A673 (cell line): ENCODE data around the gene RGS6. TPM values are rescaled to one million over a fixed set of nuclear protein-coding genes. Genes with fewer than 3 reads are reported as not detected.

Experiments used
- BruUV-seq: library from RNA; stranded (reverse); fragments of 400-500 nt; replicated peaks from 2 replicates; lab custom pipeline; 2021; lab: Mats Ljungman, UMichigan
- CTCF ChIA-PET: fragments of 300-600 bp; sonication (Branson Sonifier 250); formaldehyde crosslinking; loops from one replicate; lab custom pipeline; 2022; ENCODE audit warnings: antibody characterized with exemption; lab: Charles Lee
- POLR2A ChIA-PET: fragments of 300-600 bp; sonication (Branson Sonifier 250); formaldehyde crosslinking; loops from one replicate; lab custom pipeline; 2022; ENCODE audit warnings: antibody characterized with exemption; ENCODE audit not compliant: low non-redundant PET; lab: Charles Lee
- DNase-seq: peaks from one replicate; pipeline ENCODE4 v3.0.0-alpha.2; 2015; ENCODE audit warnings: low spot score
- H3K27ac ChIP-seq: fragments of 200-600 bp; sonication (generic); 2 replicates; pipeline ENCODE4 v1.5.1; 2016; ENCODE audit warnings: mixed run types, low read depth, mild to moderate bottlenecking, mixed read lengths, antibody characterized with exemption, low read length; ENCODE audit not compliant: poor library complexity, severe bottlenecking
- H3K27me3 ChIP-seq: fragments of 200-600 bp; sonication (generic); replicated peaks from 2 replicates; pipeline ENCODE4 v1.6.1; 2017; ENCODE audit warnings: mixed run types, low read depth, mild to moderate bottlenecking, mixed read lengths, antibody characterized with exemption, low read length; ENCODE audit not compliant: insufficient read depth, poor library complexity
- H3K36me3 ChIP-seq: fragments of 200-600 bp; sonication (generic); 2 replicates; pipeline ENCODE4 v1.6.1; 2016; ENCODE audit warnings: mixed run types, mild to moderate bottlenecking, mixed read lengths, antibody characterized with exemption, low read length; ENCODE audit not compliant: insufficient read depth, poor library complexity, severe bottlenecking
- H3K4me1 ChIP-seq: fragments of 200-600 bp; sonication (generic); 2 replicates; pipeline ENCODE4 v1.6.1; 2017; ENCODE audit warnings: mixed run types, mild to moderate bottlenecking, mixed read lengths, antibody characterized with exemption, low read length; ENCODE audit not compliant: insufficient read depth, poor library complexity, severe bottlenecking
- H3K4me3 ChIP-seq: fragments of 200-600 bp; sonication (generic); 2 replicates; pipeline ENCODE4 v1.5.1; 2016; ENCODE audit warnings: low read depth, mixed run types, mild to moderate bottlenecking, mixed read lengths, low read length; ENCODE audit not compliant: poor library complexity, severe bottlenecking
- H3K9me3 ChIP-seq: fragments of 200-600 bp; sonication (generic); 2 replicates; pipeline ENCODE4 v1.6.1; 2016; ENCODE audit warnings: mixed run types, low read depth, mild to moderate bottlenecking, mixed read lengths, antibody characterized with exemption, low read length; ENCODE audit not compliant: poor library complexity, severe bottlenecking
- EZH2 ChIP-seq: fragments of 200-600 bp; sonication (generic); IDR thresholded peaks from 2 replicates; pipeline ENCODE4 v1.6.1; 2017; ENCODE audit warnings: borderline replicate concordance, low read depth, mild to moderate bottlenecking, mixed read lengths, antibody characterized with exemption, low read length; ENCODE audit not compliant: poor library complexity, severe bottlenecking
- intact Hi-C: fragments of 100-400 bp; cut with micrococcal nuclease; formaldehyde crosslinking; loops from one replicate; pipeline ENCODE4 v1.10.0; 2022; ENCODE audit not compliant: unreplicated experiment
- total RNA-seq: library from RNA; stranded (reverse); gene quantifications from 2 replicates; pipeline ENCODE4 v1.2.3, GENCODE V29; 2021
- TF ChIP-seq, protein P1 (sequence below): fragments of 300-800, 200-600 bp; sonication (generic); conservative IDR thresholded peaks from 2 replicates; pipeline ENCODE4 v1.5.1; 2017; ENCODE audit warnings: low read depth, mild to moderate bottlenecking, antibody characterized with exemption, low read length, moderate library complexity, mixed read lengths

RGS6 gene
- total RNA-seq, 1 experiment from 2014 or later = not detected

DNA sequence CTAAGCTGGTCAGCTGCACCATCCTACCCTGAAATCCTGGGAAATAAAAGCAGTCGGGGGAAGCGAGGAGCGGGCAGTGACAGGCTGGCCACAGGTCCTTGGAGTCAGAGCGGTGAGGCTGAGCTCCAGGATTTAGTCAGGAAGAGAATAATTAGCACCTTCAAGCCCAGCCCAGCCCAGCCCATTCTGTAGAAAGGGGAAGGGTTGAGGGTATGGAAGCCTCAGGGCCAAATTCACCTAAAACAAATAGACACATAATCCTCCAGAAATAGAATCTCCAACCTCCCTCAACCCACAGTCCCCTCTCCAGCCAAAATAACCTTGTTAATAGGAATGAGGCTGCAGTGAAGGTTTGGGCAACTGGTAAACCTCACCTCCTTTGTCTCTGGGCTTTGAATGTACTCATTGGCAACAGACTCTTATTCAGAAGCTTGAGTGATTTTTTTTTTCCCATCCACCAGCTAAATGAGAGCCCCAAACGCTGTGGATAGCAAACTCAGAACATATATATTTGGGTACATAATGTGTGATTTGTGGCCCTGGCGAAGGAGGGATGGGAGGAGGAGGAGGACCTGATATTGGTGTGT, 627.5 kb downstream of the RGS6 start:
- TF ChIP-seq, protein P1, sequence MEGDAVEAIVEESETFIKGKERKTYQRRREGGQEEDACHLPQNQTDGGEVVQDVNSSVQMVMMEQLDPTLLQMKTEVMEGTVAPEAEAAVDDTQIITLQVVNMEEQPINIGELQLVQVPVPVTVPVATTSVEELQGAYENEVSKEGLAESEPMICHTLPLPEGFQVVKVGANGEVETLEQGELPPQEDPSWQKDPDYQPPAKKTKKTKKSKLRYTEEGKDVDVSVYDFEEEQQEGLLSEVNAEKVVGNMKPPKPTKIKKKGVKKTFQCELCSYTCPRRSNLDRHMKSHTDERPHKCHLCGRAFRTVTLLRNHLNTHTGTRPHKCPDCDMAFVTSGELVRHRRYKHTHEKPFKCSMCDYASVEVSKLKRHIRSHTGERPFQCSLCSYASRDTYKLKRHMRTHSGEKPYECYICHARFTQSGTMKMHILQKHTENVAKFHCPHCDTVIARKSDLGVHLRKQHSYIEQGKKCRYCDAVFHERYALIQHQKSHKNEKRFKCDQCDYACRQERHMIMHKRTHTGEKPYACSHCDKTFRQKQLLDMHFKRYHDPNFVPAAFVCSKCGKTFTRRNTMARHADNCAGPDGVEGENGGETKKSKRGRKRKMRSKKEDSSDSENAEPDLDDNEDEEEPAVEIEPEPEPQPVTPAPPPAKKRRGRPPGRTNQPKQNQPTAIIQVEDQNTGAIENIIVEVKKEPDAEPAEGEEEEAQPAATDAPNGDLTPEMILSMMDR = no peak
- TF ChIP-seq EZH2 = no peak
- BruUV-seq = no TSS peak
- no peaks in the 10 kb centered on the region for H3K36me3 ChIP-seq
- no peaks in the 10 kb centered on the region for H3K9me3 ChIP-seq
- DNase-seq = no peak
- ChIA-PET CTCF (no interaction called here), POLR2A (no interaction called here)
- H3K27ac ChIP-seq = no peak overlapping the region
- no peak overlapping the region for H3K4me3 ChIP-seq
- no peaks in the 10 kb centered on the region for H3K4me1 ChIP-seq
- intact Hi-C loops = no loop called here
- H3K27me3 ChIP-seq = peaks cover 4% of the 10 kb centered on the region

- intact Hi-C loops = no loop called here
- Histone ChIP-seq H3K36me3 (no peaks in the 10 kb centered on the region), H3K9me3 (no peaks in the 10 kb centered on the region), H3K4me3 (no peak overlapping the region), H3K27ac (no peak overlapping the region), H3K27me3 (peaks cover 4% of the 10 kb centered on the region), H3K4me1 (no peaks in the 10 kb centered on the region)
- no TSS peak for BruUV-seq
- CTCF ChIA-PET = no interaction called here
- DNase-seq = no peak
- TF ChIP-seq, protein P1 = no peak
- TF ChIP-seq EZH2 = no peak
- POLR2A ChIA-PET = no interaction called here
Measured at GRCh38 chr14:72560331-72560730, 628.1 kb downstream of the RGS6 start.

- intact Hi-C loops = no loop called here
- BruUV-seq = no TSS peak
- Histone ChIP-seq H3K27ac (no peak overlapping the region), H3K4me1 (no peaks in the 10 kb centered on the region), H3K36me3 (no peaks in the 10 kb centered on the region), H3K9me3 (no peaks in the 10 kb centered on the region), H3K27me3 (no peaks in the 10 kb centered on the region), H3K4me3 (no peak overlapping the region)
- ChIA-PET POLR2A (no interaction called here), CTCF (no interaction called here)
- no peak for DNase-seq
- no peak for TF ChIP-seq EZH2
- TF ChIP-seq, protein P1 = no peak
Measured at GRCh38 chr14:72560889-72561493, 628.8 kb downstream of the RGS6 start.
